IMR-90 (cell line): ENCODE measurements around the gene HOXA13. TPM values are rescaled to one million over a fixed set of nuclear protein-coding genes. Genes with fewer than 3 reads are reported as not detected.

Experiments
- ATAC-seq: fragments of 200-7000 bp; cut with Tn5 transposase; 2 replicates; pipeline ENCODE4 v1.9.1; 2020; ENCODE audit warnings: low read depth, mild to moderate bottlenecking, moderate library complexity
- BruUV-seq: library from RNA; stranded (reverse); fragments of 400-500 nt; replicated peaks from 2 replicates; lab custom pipeline; 2021; lab: Mats Ljungman, UMichigan
- CTCF ChIA-PET: fragments of 300-600 bp; formaldehyde crosslinking; extraction: SDS; loops from one replicate; lab custom pipeline; 2021; ENCODE audit warnings: antibody characterized with exemption; lab: Yijun Ruan, JAX
- POLR2A ChIA-PET: fragments of 300-600 bp; sonication (Branson Sonifier 250); formaldehyde crosslinking; loops from one replicate; lab custom pipeline; 2022; ENCODE audit warnings: antibody characterized with exemption; ENCODE audit not compliant: unreplicated experiment; lab: Charles Lee
- DNase-seq: peaks from one replicate; pipeline ENCODE4 v3.0.0; 2013
- H2AFZ ChIP-seq: replicated peaks from 2 replicates; pipeline ENCODE3; 2013; ENCODE audit warnings: low read length, mild to moderate bottlenecking; ENCODE audit not compliant: poor library complexity
- H2AK5ac ChIP-seq: 2 replicates; pipeline ENCODE4 v1.6.1; 2013; ENCODE audit warnings: low read depth, low read length, inconsistent platforms
- H2AK9ac ChIP-seq: replicated peaks from 2 replicates; pipeline ENCODE3; 2013; ENCODE audit warnings: mild to moderate bottlenecking, low read depth, low read length, moderate library complexity; ENCODE audit not compliant: poor library complexity
- H2BK120ac ChIP-seq: 2 replicates; pipeline ENCODE4 v1.6.1; 2013; ENCODE audit warnings: low read depth, low read length, inconsistent platforms
- H2BK15ac ChIP-seq: 3 replicates; pipeline ENCODE4 v1.6.1; 2013; ENCODE audit warnings: low read depth, low read length, inconsistent platforms
- H2BK20ac ChIP-seq: 2 replicates; pipeline ENCODE4 v1.6.1; 2013; ENCODE audit warnings: low read depth, mild to moderate bottlenecking, inconsistent platforms, low read length, moderate library complexity
- H2BK5ac ChIP-seq: 2 replicates; pipeline ENCODE4 v1.6.1; 2013; ENCODE audit warnings: mild to moderate bottlenecking, low read depth, low read length, inconsistent platforms; ENCODE audit not compliant: poor library complexity, severe bottlenecking
- H3K14ac ChIP-seq: replicated peaks from 2 replicates; pipeline ENCODE4 v1.6.1; 2013; ENCODE audit warnings: low read depth, low read length, inconsistent platforms
- H3K18ac ChIP-seq: 2 replicates; pipeline ENCODE4 v1.6.1; 2013; ENCODE audit warnings: low read depth, low read length, control low read depth
- H3K23ac ChIP-seq: 2 replicates; pipeline ENCODE4 v1.6.1; 2013; ENCODE audit warnings: low read depth, low read length, inconsistent platforms
- H3K27ac ChIP-seq: 2 replicates; pipeline ENCODE4 v1.5.1; 2013; ENCODE audit warnings: mild to moderate bottlenecking, control low read depth, low read length; ENCODE audit not compliant: insufficient read depth
- H3K27me3 ChIP-seq: 2 replicates; pipeline ENCODE4 v1.6.1; 2013; ENCODE audit warnings: low read length; ENCODE audit not compliant: control insufficient read depth, insufficient read depth
- H3K36me3 ChIP-seq: 2 replicates; pipeline ENCODE4 v1.6.1; 2013; ENCODE audit warnings: low read length, mixed read lengths; ENCODE audit not compliant: control insufficient read depth, insufficient read depth
- H3K4ac ChIP-seq: 2 replicates; pipeline ENCODE4 v1.6.1; 2013; ENCODE audit warnings: low read depth, low read length, inconsistent platforms
- H3K4me1 ChIP-seq: 2 replicates; pipeline ENCODE4 v1.6.1; 2013; ENCODE audit warnings: low read length, mixed read lengths; ENCODE audit not compliant: control insufficient read depth, insufficient read depth
- H3K4me2 ChIP-seq: 2 replicates; pipeline ENCODE4 v1.6.1; 2013; ENCODE audit warnings: low read depth, mild to moderate bottlenecking, control low read depth, low read length, moderate library complexity
- H3K4me3 ChIP-seq: 2 replicates; pipeline ENCODE4 v1.5.1; 2013; ENCODE audit warnings: low read depth, mild to moderate bottlenecking, control low read depth, low read length, moderate library complexity; ENCODE audit not compliant: insufficient read depth
- H3K56ac ChIP-seq: 2 replicates; pipeline ENCODE4 v1.6.1; 2013; ENCODE audit warnings: low read length, inconsistent platforms; ENCODE audit not compliant: insufficient read depth; ENCODE audit errors: extremely low read depth
- H3K79me1 ChIP-seq, 2 experiments: 2 replicates each; pipeline ENCODE4 v1.6.1; 2013; ENCODE audit warnings: low read length in 2 of 2, inconsistent platforms in 1 of 2, low read depth in 1 of 2
- H3K9ac ChIP-seq: 2 replicates; pipeline ENCODE4 v1.6.1; 2013; ENCODE audit warnings: low read depth, low read length, control low read depth
- H3K9me1 ChIP-seq: 2 replicates; pipeline ENCODE4 v1.6.1; 2013; ENCODE audit warnings: low read length, inconsistent platforms; ENCODE audit not compliant: insufficient read depth
- H3K9me3 ChIP-seq: 2 replicates; pipeline ENCODE4 v1.6.1; 2013; ENCODE audit warnings: low read length; ENCODE audit not compliant: control insufficient read depth, insufficient read depth
- H4K20me1 ChIP-seq: 2 replicates; pipeline ENCODE4 v1.6.1; 2013; ENCODE audit warnings: low read length, inconsistent platforms; ENCODE audit not compliant: insufficient read depth
- H4K5ac ChIP-seq: 2 replicates; pipeline ENCODE4 v1.6.1; 2013; ENCODE audit warnings: mild to moderate bottlenecking, low read depth, low read length, control low read depth
- H4K8ac ChIP-seq, 2 experiments: 2 replicates each; pipeline ENCODE4 v1.6.1; 2013; ENCODE audit warnings: low read depth in 2 of 2, low read length in 2 of 2, control low read depth in 1 of 2, inconsistent platforms in 1 of 2
- H4K91ac ChIP-seq: 2 replicates; pipeline ENCODE4 v1.6.1; 2013; ENCODE audit warnings: low read depth, low read length, inconsistent platforms; ENCODE audit not compliant: insufficient read depth
- BHLHE40 ChIP-seq: fragments of 150-350 bp; IDR thresholded peaks from 2 replicates; pipeline ENCODE4 v1.6.1; 2016; ENCODE audit warnings: mild to moderate bottlenecking, low read depth, low read length
- CEBPB ChIP-seq: IDR thresholded peaks from 2 replicates; pipeline ENCODE4 v1.6.1; 2012; ENCODE audit warnings: low read depth, low read length, improper control_type of control experiment
- CHD1 ChIP-seq: IDR thresholded peaks from 2 replicates; pipeline ENCODE4 v1.6.1; 2012; ENCODE audit warnings: low read depth, low read length, improper control_type of control experiment
- CTCF ChIP-seq: conservative IDR thresholded peaks from 2 replicates; pipeline ENCODE4 v1.5.1; 2012; ENCODE audit warnings: mild to moderate bottlenecking, low read depth, low read length, improper control_type of control experiment
- ELK1 ChIP-seq: fragments of 150-350 bp; IDR thresholded peaks from 2 replicates; pipeline ENCODE4 v1.6.1; 2016; ENCODE audit warnings: low read depth, mild to moderate bottlenecking, low read length, moderate library complexity, borderline replicate concordance
- FOS ChIP-seq: fragments of 150-350 bp; IDR thresholded peaks from 2 replicates; pipeline ENCODE4 v1.6.1; 2016; ENCODE audit warnings: low read depth, low read length
- MAFK ChIP-seq: IDR thresholded peaks from 2 replicates; pipeline ENCODE4 v1.6.1; 2012; ENCODE audit warnings: low read depth, low read length, improper control_type of control experiment
- MAZ ChIP-seq: IDR thresholded peaks from 2 replicates; pipeline ENCODE4 v1.6.1; 2012; ENCODE audit warnings: low read depth, mild to moderate bottlenecking, low read length, improper control_type of control experiment, moderate library complexity, borderline replicate concordance
- MXI1 ChIP-seq: IDR thresholded peaks from 2 replicates; pipeline ENCODE4 v1.6.1; 2012; ENCODE audit warnings: low read depth, mild to moderate bottlenecking, low read length, moderate library complexity, borderline replicate concordance
- NFE2L2 ChIP-seq: fragments of 150-350 bp; IDR thresholded peaks from 2 replicates; pipeline ENCODE4 v1.6.1; 2016; ENCODE audit warnings: low read depth, mild to moderate bottlenecking, low read length
- POLR2A ChIP-seq: IDR thresholded peaks from 2 replicates; pipeline ENCODE4 v1.6.1; 2012; ENCODE audit warnings: mild to moderate bottlenecking, low read depth, low read length
- RAD21 ChIP-seq: IDR thresholded peaks from 2 replicates; pipeline ENCODE4 v1.6.1; 2012; ENCODE audit warnings: low read length, improper control_type of control experiment
- RCOR1 ChIP-seq: IDR thresholded peaks from 2 replicates; pipeline ENCODE4 v1.6.1; 2012; ENCODE audit warnings: mild to moderate bottlenecking, low read length, improper control_type of control experiment; ENCODE audit not compliant: insufficient replicate concordance
- RFX5 ChIP-seq: IDR thresholded peaks from 2 replicates; pipeline ENCODE4 v1.8.0; 2012; ENCODE audit warnings: low read depth, mild to moderate bottlenecking, low read length, moderate library complexity
- SMC3 ChIP-seq: fragments of 150-350 bp; IDR thresholded peaks from 2 replicates; pipeline ENCODE4 v1.6.1; 2016; ENCODE audit warnings: low read depth, mild to moderate bottlenecking, antibody characterized with exemption, low read length, moderate library complexity
- USF2 ChIP-seq: fragments of 150-350 bp; IDR thresholded peaks from 2 replicates; pipeline ENCODE4 v1.6.1; 2017; ENCODE audit warnings: mild to moderate bottlenecking, antibody characterized with exemption, low read length, low read depth
- WGBS, 2 experiments: methylation state at CpG; one replicate each; pipeline versions ENCODE4 v1.1.5 to v1.1.7; 2013; ENCODE audit warnings: missing lambda C conversion rate in 2 of 2; ENCODE audit not compliant: insufficient read length in 1 of 2; ENCODE audit errors: extremely low coverage in 2 of 2; 5-methylcytosine and 5-hydroxymethylcytosine counted together
- dilution Hi-C: fragments of 300-500 bp; cut with HindIII; formaldehyde crosslinking; loops from one replicate; pipeline ENCODE4 v1.14.3; 2018; ENCODE audit warnings: low sequenced_read_pairs; ENCODE audit not compliant: unreplicated experiment
- in situ Hi-C: fragments of 300-500 bp; cut with MboI; formaldehyde crosslinking; loops from 3 replicates; pipeline ENCODE4 v1.14.3; 2019; ENCODE audit warnings: low sequenced_read_pairs, inconsistent platforms, mixed read lengths
- intact Hi-C: fragments of 100-400 bp; cut with micrococcal nuclease; formaldehyde crosslinking; loops from 2 replicates; pipeline ENCODE4 v1.10.0; 2022
- polyA plus RNA-seq, 3 experiments: library from polyadenylated mRNA; depleted of rRNA; stranded (reverse); fragments of >200 nt; gene quantifications; 2 replicates each; pipeline ENCODE4 v1.2.3, GENCODE V29; 2012; ENCODE audit warnings: low replicate concordance in 1 of 3
- total RNA-seq: library from RNA; depleted of rRNA; stranded (reverse); fragments of >200 nt; gene quantifications from 2 replicates; pipeline ENCODE4 v1.2.3, GENCODE V29; 2012

The HOXA13 gene
- total and polyA plus RNA-seq, 2 of the 4 experiments (the other 2 are of a cell fraction), result not detected

- no peaks in the 10 kb centered on the region; the same call in 1 of the 2 replicates for H3K9me1 ChIP-seq
- no peak overlapping the region for H2BK120ac ChIP-seq
- DNase-seq (no peak), ATAC-seq (no peak)
- peaks cover 5% of the 10 kb centered on the region; the same call in 1 of the 2 replicates for H3K9me3 ChIP-seq
- no peak overlapping the region for H3K27ac ChIP-seq
- no peak overlapping the region for H2AK5ac ChIP-seq
- no TSS peak for BruUV-seq
- H2BK20ac ChIP-seq, result no peak overlapping the region
- H3K79me1 ChIP-seq, result no peaks in the 10 kb centered on the region
- H3K4ac ChIP-seq, result no peak overlapping the region
- POLR2A ChIA-PET, result no interaction called here
- no peak overlapping the region for H3K56ac ChIP-seq
- no peak overlapping the region for H3K14ac ChIP-seq
- H3K4me1 ChIP-seq, result peaks cover 2% of the 10 kb centered on the region; the same call in 1 of the 2 replicates
- dilution Hi-C loops, result no loop called here
- peaks cover 94% of the 10 kb centered on the region for H3K27me3 ChIP-seq
- no peak overlapping the region for H2BK15ac ChIP-seq
- H3K4me2 ChIP-seq, result no peak overlapping the region
- no peaks in the 10 kb centered on the region for H3K36me3 ChIP-seq
- H3K18ac ChIP-seq, result no peak overlapping the region
- H4K5ac ChIP-seq, result no peak overlapping the region
- intact Hi-C loops, result no loop called here
- no peak overlapping the region for H2AK9ac ChIP-seq
- no peak overlapping the region for H4K91ac ChIP-seq
- in situ Hi-C loops, result loop anchor here (10.0 kb wide), 1 partner anchor 567 kb away; no protein-coding TSS in a partner anchor
- no peak overlapping the region for H2AFZ ChIP-seq
- no peak overlapping the region for H4K8ac ChIP-seq
- H3K23ac ChIP-seq, result no peak overlapping the region
- H3K9ac ChIP-seq, result no peak overlapping the region
- TF ChIP-seq BHLHE40 (no peak), SMC3 (no peak), RCOR1 (no peak), POLR2A (no peak), ELK1 (no peak), MAZ (no peak), CEBPB (no peak), NFE2L2 (no peak), RFX5 (no peak), CTCF (no peak), RAD21 (no peak), MXI1 (no peak), FOS (no peak), CHD1 (no peak), USF2 (no peak), MAFK (no peak)
- no CpG with 5 or more reads among the region's 7 CpGs for WGBS, 2 experiments
- CTCF ChIA-PET, result interaction anchor here (1.4 kb wide), 1 partner anchor 20 kb away, joined by 3 read pairs; no protein-coding TSS in a partner anchor
- no peak overlapping the region for H3K4me3 ChIP-seq
- H2BK5ac ChIP-seq, result no peak overlapping the region
- peaks cover 12% of the 10 kb centered on the region for H4K20me1 ChIP-seq
Measured at GRCh38 chr7:27207348-27207985, 7.6 kb upstream of the HOXA13 start.
